Hepatocyte (in vitro differentiated cells): ENCODE measurements around the gene ABCB10. TPM values are rescaled to one million over a fixed set of nuclear protein-coding genes. Genes with fewer than 3 reads are reported as not detected.

ENCODE experiments used
- DNase-seq: peaks from one replicate; pipeline ENCODE4 v3.0.0-alpha.2; 2016; ENCODE audit warnings: low spot score
- H2AFZ ChIP-seq: fragments of 200-600 bp; sonication (generic); 2 replicates; pipeline ENCODE4 v1.6.0; 2016; ENCODE audit warnings: antibody characterized with exemption, mild to moderate bottlenecking
- H3K27ac ChIP-seq: fragments of 200-600 bp; sonication (generic); 2 replicates; pipeline ENCODE4 v1.5.1; 2016; ENCODE audit warnings: mild to moderate bottlenecking
- H3K27me3 ChIP-seq: fragments of 200-600 bp; sonication (generic); 2 replicates; pipeline ENCODE4 v1.6.1; 2016
- H3K36me3 ChIP-seq: fragments of 200-600 bp; sonication (generic); replicated peaks from 2 replicates; pipeline ENCODE4 v1.5.1; 2016; ENCODE audit warnings: low read depth; ENCODE audit not compliant: insufficient read depth
- H3K4me1 ChIP-seq: fragments of 200-600 bp; sonication (generic); 2 replicates; pipeline ENCODE4 v1.5.1; 2016; ENCODE audit warnings: mild to moderate bottlenecking, moderate library complexity; ENCODE audit not compliant: insufficient read depth
- H3K4me2 ChIP-seq: fragments of 200-600 bp; sonication (generic); 2 replicates; pipeline ENCODE4 v1.6.0; 2016
- H3K4me3 ChIP-seq: fragments of 200-600 bp; sonication (generic); 2 replicates; pipeline ENCODE4 v1.5.1; 2016; ENCODE audit warnings: mild to moderate bottlenecking
- H3K79me2 ChIP-seq: fragments of 200-600 bp; sonication (generic); 2 replicates; pipeline ENCODE4 v1.6.0; 2017; ENCODE audit warnings: mild to moderate bottlenecking
- H3K9me2 ChIP-seq: fragments of 200-600 bp; sonication (generic); replicated peaks from 2 replicates; pipeline ENCODE4 v1.6.0; 2017; ENCODE audit warnings: mild to moderate bottlenecking; ENCODE audit not compliant: insufficient read depth
- H3K9me3 ChIP-seq: fragments of 200-600 bp; sonication (generic); 2 replicates; pipeline ENCODE4 v1.5.1; 2016; ENCODE audit warnings: low read depth, mild to moderate bottlenecking
- H4K20me1 ChIP-seq: fragments of 200-600 bp; sonication (generic); 2 replicates; pipeline ENCODE4 v1.6.0; 2016; ENCODE audit warnings: mild to moderate bottlenecking; ENCODE audit not compliant: insufficient read depth, poor library complexity, severe bottlenecking
- CTCF ChIP-seq: fragments of 200-600 bp; sonication (generic); IDR thresholded peaks from 2 replicates; pipeline ENCODE4 v1.5.1; 2016; ENCODE audit warnings: antibody characterized with exemption, mild to moderate bottlenecking; ENCODE audit not compliant: poor library complexity
- EZH2 ChIP-seq: fragments of 200-600 bp; sonication (generic); IDR thresholded peaks from 2 replicates; pipeline ENCODE4 v1.6.1; 2016; ENCODE audit warnings: antibody characterized with exemption, mild to moderate bottlenecking, borderline replicate concordance
- EZH2phosphoT487 ChIP-seq: fragments of 200-600 bp; sonication (generic); IDR thresholded peaks from one replicate; pipeline ENCODE4 v1.6.1; 2018; ENCODE audit warnings: antibody characterized with exemption, mild to moderate bottlenecking, low read depth, moderate library complexity; ENCODE audit not compliant: unreplicated experiment, severe bottlenecking
- whole genome bisulfite sequencing: methylation state at CpG from one replicate; pipeline ENCODE4 v1.1.6; 2016; ENCODE audit warnings: low lambda C conversion rate; ENCODE audit errors: missing lambda C conversion rate; 5-methylcytosine and 5-hydroxymethylcytosine counted together
- polyA plus RNA-seq: library from polyadenylated mRNA; unstranded; fragments of >200 nt; fragmentation: Nextera tagmentation; extraction: Ambion mirVana; gene quantifications from 2 replicates; pipeline ENCODE4 v1.2.1, GENCODE V29; 2016
- total RNA-seq: library from RNA; depleted of rRNA; stranded (reverse); fragments of >200 nt; gene quantifications from 2 replicates; pipeline ENCODE4 v1.2.3, GENCODE V29; 2014

Gene ABCB10
- total and polyA plus RNA-seq, 2 experiments from 2014 or later = 23.4 to 33.3 TPM

GRCh38 chr1:229574679-229575442 lies 16.4 kb upstream of the ABCB10 start:
- no peak for DNase-seq
- 93% methylated on average over 6 of the region's 6 CpGs for WGBS

GRCh38 chr1:229572286-229572685 lies 13.8 kb upstream of the ABCB10 start:
- 93% methylated on average over 2 of the region's 2 CpGs for WGBS
- Histone ChIP-seq H2AFZ (no peak overlapping the region), H3K27ac (no peak overlapping the region), H3K4me3 (no peak overlapping the region), H3K36me3 (no peaks in the 10 kb centered on the region), H3K4me2 (no peak overlapping the region), H3K9me2 (no peaks in the 10 kb centered on the region), H3K79me2 (no peaks in the 10 kb centered on the region), H3K9me3 (no peaks in the 10 kb centered on the region), H3K4me1 (no peaks in the 10 kb centered on the region), H3K27me3 (no peaks in the 10 kb centered on the region), H4K20me1 (no peaks in the 10 kb centered on the region)
- DNase-seq = no peak
- TF ChIP-seq CTCF (no peak), EZH2phosphoT487 (no peak), EZH2 (no peak)

More at GRCh38 chr1:229574679-229575442, 16.4 kb upstream of the ABCB10 start:
- TF ChIP-seq CTCF (no peak), EZH2 (no peak), EZH2phosphoT487 (no peak)
- H3K27ac ChIP-seq = no peak overlapping the region
- H3K4me3 ChIP-seq = no peak overlapping the region
- H3K79me2 ChIP-seq = no peaks in the 10 kb centered on the region
- no peaks in the 10 kb centered on the region for H3K4me1 ChIP-seq
- H3K4me2 ChIP-seq = no peak overlapping the region
- no peaks in the 10 kb centered on the region for H3K9me2 ChIP-seq
- no peaks in the 10 kb centered on the region for H3K36me3 ChIP-seq
- H3K9me3 ChIP-seq = no peaks in the 10 kb centered on the region
- no peaks in the 10 kb centered on the region for H3K27me3 ChIP-seq
- H2AFZ ChIP-seq = no peak overlapping the region
- no peaks in the 10 kb centered on the region for H4K20me1 ChIP-seq

GRCh38 chr1:229570891-229571516 lies 12.5 kb upstream of the ABCB10 start:
- Histone ChIP-seq H3K27ac (no peak overlapping the region), H3K9me2 (no peaks in the 10 kb centered on the region), H3K4me3 (no peak overlapping the region), H3K36me3 (no peaks in the 10 kb centered on the region), H3K9me3 (no peaks in the 10 kb centered on the region), H4K20me1 (no peaks in the 10 kb centered on the region), H3K79me2 (no peaks in the 10 kb centered on the region), H3K4me2 (no peak overlapping the region), H3K4me1 (no peaks in the 10 kb centered on the region), H2AFZ (no peak overlapping the region), H3K27me3 (no peaks in the 10 kb centered on the region)
- no peak for DNase-seq
- 85% methylated on average over 2 of the region's 2 CpGs for WGBS
- TF ChIP-seq CTCF = no peak
- TF ChIP-seq EZH2phosphoT487 = no peak
- TF ChIP-seq EZH2 = no peak
